WTC11 (cell line): ENCODE results near the gene MDM1. TPM values are rescaled to one million over a fixed set of nuclear protein-coding genes. Genes with fewer than 3 reads are reported as not detected.

Experiments
- ATAC-seq: fragments of 200-7000 bp; cut with Tn5 transposase; 2 replicates; pipeline ENCODE4 v1.10.0; 2021; ENCODE audit warnings: mild to moderate bottlenecking, moderate library complexity
- CTCF ChIA-PET: fragments of 300-600 bp; sonication (Branson Sonifier 250); formaldehyde crosslinking; loops from one replicate; lab custom pipeline; 2021; ENCODE audit warnings: antibody characterized with exemption; lab: Charles Lee
- POLR2A ChIA-PET: fragments of 350-600 bp; sonication (Branson Sonifier 250); formaldehyde crosslinking; loops from one replicate; lab custom pipeline; 2021; ENCODE audit warnings: antibody characterized with exemption; lab: Charles Lee
- DNase-seq: peaks from one replicate; pipeline ENCODE4 v3.0.0; 2021; ENCODE audit warnings: low spot score
- H3K27ac Mint-ChIP-seq: 2 replicates; pipeline ENCODE4 v1.8.0; 2021; ENCODE audit warnings: mixed read lengths
- H3K27me3 Mint-ChIP-seq: 2 replicates; pipeline ENCODE4 v1.8.0; 2021; ENCODE audit warnings: low read depth, mild to moderate bottlenecking, moderate library complexity, mixed read lengths
- H3K36me3 Mint-ChIP-seq: 2 replicates; pipeline ENCODE4 v1.8.0; 2021; ENCODE audit warnings: mixed read lengths
- H3K4me1 Mint-ChIP-seq: 2 replicates; pipeline ENCODE4 v1.8.0; 2022; ENCODE audit warnings: mixed read lengths
- H3K4me3 Mint-ChIP-seq: 2 replicates; pipeline ENCODE4 v1.8.0; 2021; ENCODE audit warnings: mild to moderate bottlenecking, moderate library complexity, mixed read lengths
- H3K9me3 Mint-ChIP-seq: 2 replicates; pipeline ENCODE4 v1.8.0; 2021; ENCODE audit warnings: mixed read lengths
- ATF1 ChIP-seq: sonication (generic); formaldehyde crosslinking; IDR thresholded peaks from 2 replicates; pipeline ENCODE4 v1.8.1; 2023; ENCODE audit warnings: mild to moderate bottlenecking, moderate library complexity, missing genetic modification reagents
- ATF3 ChIP-seq: sonication (generic); formaldehyde crosslinking; conservative IDR thresholded peaks from 2 replicates; pipeline ENCODE4 v1.8.1; 2022; ENCODE audit warnings: mild to moderate bottlenecking, missing genetic modification reagents
- CREB1 ChIP-seq: sonication (generic); formaldehyde crosslinking; IDR thresholded peaks from 2 replicates; pipeline ENCODE4 v1.8.0; 2023; ENCODE audit warnings: mild to moderate bottlenecking, missing genetic modification reagents
- E2F4 ChIP-seq: sonication (generic); formaldehyde crosslinking; IDR thresholded peaks from 2 replicates; pipeline ENCODE4 v1.8.1; 2022; ENCODE audit warnings: low read depth, mild to moderate bottlenecking, moderate library complexity, missing genetic modification reagents, borderline replicate concordance
- HMGA2 ChIP-seq: fragments of 250-450 bp; sonication (Bioruptor Pico); IDR thresholded peaks from 2 replicates; pipeline ENCODE4 v1.4.0; 2021; ENCODE audit warnings: mild to moderate bottlenecking, moderate library complexity
- HMGXB4 ChIP-seq: sonication (generic); formaldehyde crosslinking; IDR thresholded peaks from 2 replicates; pipeline ENCODE4 v1.8.1; 2023; ENCODE audit warnings: mild to moderate bottlenecking, moderate library complexity, missing genetic modification reagents
- JAZF1 ChIP-seq: fragments of 250-450 bp; sonication (Bioruptor Pico); IDR thresholded peaks from 2 replicates; pipeline ENCODE4 v1.9.0; 2021; ENCODE audit warnings: moderate library complexity, mild to moderate bottlenecking, inconsistent platforms
- NFE2L1 ChIP-seq: sonication (generic); formaldehyde crosslinking; IDR thresholded peaks from 2 replicates; pipeline ENCODE4 v1.8.1; 2023; ENCODE audit warnings: missing genetic modification reagents
- SOX15 ChIP-seq: fragments of 250-450 bp; sonication (Bioruptor Pico); IDR thresholded peaks from 2 replicates; pipeline ENCODE4 v1.9.0; 2021; ENCODE audit warnings: mild to moderate bottlenecking
- SP1 ChIP-seq: sonication (generic); formaldehyde crosslinking; conservative IDR thresholded peaks from 2 replicates; pipeline ENCODE4 v1.8.1; 2022; ENCODE audit warnings: missing genetic modification reagents
- STAT6 ChIP-seq: sonication (generic); formaldehyde crosslinking; conservative IDR thresholded peaks from 2 replicates; pipeline ENCODE4 v1.8.1; 2023; ENCODE audit warnings: mild to moderate bottlenecking, low read depth, missing genetic modification reagents, moderate library complexity
- ZBTB43 ChIP-seq: sonication (generic); formaldehyde crosslinking; IDR thresholded peaks from 2 replicates; pipeline ENCODE4 v1.8.1; 2023; ENCODE audit warnings: mild to moderate bottlenecking, missing genetic modification reagents
- ZNF263 ChIP-seq: sonication (generic); formaldehyde crosslinking; IDR thresholded peaks from 2 replicates; pipeline ENCODE4 v1.8.1; 2022; ENCODE audit warnings: low read depth, mild to moderate bottlenecking, moderate library complexity, missing genetic modification reagents
- ZSCAN18 ChIP-seq: fragments of 250-450 bp; sonication (Bioruptor Pico); IDR thresholded peaks from 2 replicates; pipeline ENCODE4 v2.1.2; 2022; ENCODE audit warnings: mild to moderate bottlenecking, moderate library complexity
- total RNA-seq: library from RNA; stranded (reverse); gene quantifications from 3 replicates; pipeline ENCODE4 v1.2.3, GENCODE V29; 2021

The MDM1 gene
- total RNA-seq, 1 experiment from 2014 or later, result 9.1 TPM

- Mint-ChIP-seq H3K36me3 (no peaks in the 10 kb centered on the region), H3K27ac (no peak overlapping the region), H3K4me3 (no peak overlapping the region), H3K4me1 (no peaks in the 10 kb centered on the region), H3K27me3 (no peaks in the 10 kb centered on the region), H3K9me3 (no peaks in the 10 kb centered on the region)
- DNase-seq, result no peak
- POLR2A ChIA-PET, result no interaction called here
- CTCF ChIA-PET, result no interaction called here
- no peak for TF ChIP-seq SP1 (CRISPR knock-in tag)
- TF ChIP-seq HMGA2 (CRISPR knock-in tag), result no peak
- TF ChIP-seq CREB1 (CRISPR knock-in tag), result no peak
- no peak for TF ChIP-seq JAZF1 (CRISPR knock-in tag)
- TF ChIP-seq ATF1 (CRISPR knock-in tag), result no peak
- TF ChIP-seq ZNF263 (CRISPR knock-in tag), result no peak
- no peak for TF ChIP-seq ATF3
- no peak for TF ChIP-seq ZBTB43 (CRISPR knock-in tag)
- no peak for TF ChIP-seq HMGXB4
- ATAC-seq, result no peak
Measured at GRCh38 chr12:68267892-68268396, 64.2 kb downstream of the MDM1 start.

GRCh38 chr12:68264857-68265256 lies 67.3 kb downstream of the MDM1 start:
- Mint-ChIP-seq H3K4me3 (no peak overlapping the region), H3K4me1 (peaks cover 12% of the 10 kb centered on the region), H3K27me3 (no peaks in the 10 kb centered on the region), H3K9me3 (no peaks in the 10 kb centered on the region), H3K27ac (no peak overlapping the region), H3K36me3 (no peaks in the 10 kb centered on the region)
- TF ChIP-seq STAT6 (CRISPR knock-in tag) (no peak), SOX15 (CRISPR knock-in tag) (no peak), ZSCAN18 (CRISPR knock-in tag) (no peak), E2F4 (CRISPR knock-in tag) (no peak), NFE2L1 (CRISPR knock-in tag) (no peak), ZNF263 (CRISPR knock-in tag) (no peak)
- CTCF ChIA-PET, result no interaction called here
- no peak for ATAC-seq
- DNase-seq, result no peak
- POLR2A ChIA-PET, result no interaction called here
